HG03469 (cell line): ENCODE results near the gene SMPDL3A.
"Not testable (repeated sequence)": the region's sequence is repeated elsewhere in the genome, so short reads cannot be mapped to it uniquely, and the experiment has no call there.

ENCODE experiments used
- ATAC-seq: cut with Tn5 transposase; IDR thresholded peaks from one replicate; pipeline ENCODE4 v1.9.1; 2021; ENCODE audit warnings: mild to moderate bottlenecking, moderate library complexity, moderate number of reproducible peaks; ENCODE audit not compliant: unreplicated experiment

Gene SMPDL3A

DNA sequence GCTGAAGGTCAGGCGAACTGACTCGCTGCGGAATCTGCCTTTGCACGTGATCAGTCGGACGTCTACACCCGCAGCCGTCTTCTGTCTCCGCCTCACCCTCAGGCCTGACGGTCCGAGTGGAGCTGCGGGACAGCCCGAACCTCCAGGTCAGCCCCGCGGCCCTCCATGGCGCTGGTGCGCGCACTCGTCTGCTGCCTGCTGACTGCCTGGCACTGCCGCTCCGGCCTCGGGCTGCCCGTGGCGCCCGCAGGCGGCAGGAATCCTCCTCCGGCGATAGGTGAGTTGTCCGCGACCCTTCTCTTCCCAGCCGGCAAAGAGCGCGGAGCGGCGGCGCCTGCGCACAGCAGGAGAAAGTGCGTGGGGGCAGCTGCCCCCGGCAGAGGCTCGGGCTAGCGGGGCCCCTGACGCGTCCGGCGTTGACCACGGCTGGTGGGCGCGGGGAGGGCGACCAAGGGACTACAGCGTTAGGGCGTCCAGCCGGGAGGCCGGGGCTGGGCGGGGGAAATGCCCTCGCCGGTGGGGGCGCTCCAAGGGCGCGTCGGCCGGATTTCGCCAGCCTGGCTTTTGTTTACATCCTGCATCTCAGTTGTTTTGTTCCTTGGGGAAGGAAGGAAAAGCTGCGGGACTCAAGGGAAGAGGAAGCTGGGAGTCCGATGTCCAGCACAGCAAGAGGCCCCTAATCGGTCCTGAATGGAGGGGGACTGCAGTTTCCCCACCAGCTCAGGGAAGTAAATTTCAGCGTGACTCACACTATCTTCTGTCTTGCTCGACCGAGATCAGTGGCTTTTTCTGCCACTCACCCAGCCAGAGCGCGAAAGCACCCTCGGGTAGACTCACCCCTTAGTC is at the start of gene SMPDL3A:
TSS of gene SMPDL3A (plus strand) at position 77 of the 846 bp plus-strand sequence. CDS start at position 166, 89 bp downstream.
- ATAC-seq = peak; percentile 49

DNA sequence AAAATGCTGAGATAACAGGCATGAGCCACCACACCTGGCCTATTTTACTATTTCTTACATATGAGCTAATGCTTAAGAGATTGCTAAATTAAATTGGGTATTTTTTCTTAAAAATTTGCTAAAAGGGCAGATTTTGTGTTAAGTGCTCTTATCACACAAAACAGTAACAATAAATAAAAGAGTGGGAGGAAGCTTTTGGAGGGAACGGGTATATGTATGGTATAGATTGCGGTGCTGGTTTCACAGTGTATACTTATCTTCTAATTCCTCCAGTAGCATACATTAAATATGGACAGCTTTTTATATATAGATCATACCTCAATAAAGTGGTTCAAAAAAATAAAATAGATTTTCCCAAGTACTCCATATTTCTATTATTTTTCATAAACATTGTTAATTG is 49.0 kb upstream of the SMPDL3A start:
- ATAC-seq = no peak

GRCh38 chr6:122740936-122741335 is 48.1 kb upstream of the SMPDL3A start:
- ATAC-seq = no peak

DNA sequence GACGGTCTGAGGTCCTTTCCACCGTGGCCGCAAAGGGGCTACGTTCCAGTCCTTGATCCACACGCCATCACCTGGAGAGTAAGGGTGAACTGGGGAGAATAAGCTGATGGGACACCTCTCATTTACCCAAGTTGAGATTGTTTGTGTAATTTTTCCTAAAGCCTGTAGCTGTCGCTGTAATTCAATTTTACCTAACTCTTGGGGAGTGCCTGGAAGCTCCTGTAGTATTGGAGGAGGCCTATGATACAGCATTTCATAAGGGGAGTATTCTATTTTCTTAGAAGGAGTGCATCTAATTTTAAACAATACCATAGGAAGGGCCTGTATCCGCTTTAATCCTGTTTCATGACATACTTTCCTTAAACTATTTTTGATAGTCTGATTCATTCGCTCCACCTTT is 44.8 kb upstream of the SMPDL3A start:
- ATAC-seq = not testable (repeated sequence)

DNA sequence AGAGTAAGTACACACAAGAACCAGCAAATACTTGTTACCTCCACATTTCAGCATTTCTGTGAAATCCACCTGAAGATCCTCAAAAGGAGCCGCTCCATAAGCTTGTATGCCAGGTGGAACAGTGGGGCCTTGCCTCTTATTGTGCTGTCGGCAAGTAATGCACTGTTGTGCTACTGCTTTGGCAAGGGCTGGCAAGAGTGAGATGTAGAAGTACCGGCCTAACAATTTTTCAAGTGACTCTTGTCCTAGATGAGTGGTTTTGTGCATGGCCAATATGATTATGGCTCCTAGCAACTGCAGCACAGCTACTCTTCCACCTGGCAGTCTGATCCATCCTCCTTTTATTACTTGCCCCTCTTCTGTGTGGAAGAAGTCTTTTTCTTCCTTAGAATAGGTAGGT is 44.2 kb upstream of the SMPDL3A start:
- ATAC-seq = not testable (repeated sequence)

DNA sequence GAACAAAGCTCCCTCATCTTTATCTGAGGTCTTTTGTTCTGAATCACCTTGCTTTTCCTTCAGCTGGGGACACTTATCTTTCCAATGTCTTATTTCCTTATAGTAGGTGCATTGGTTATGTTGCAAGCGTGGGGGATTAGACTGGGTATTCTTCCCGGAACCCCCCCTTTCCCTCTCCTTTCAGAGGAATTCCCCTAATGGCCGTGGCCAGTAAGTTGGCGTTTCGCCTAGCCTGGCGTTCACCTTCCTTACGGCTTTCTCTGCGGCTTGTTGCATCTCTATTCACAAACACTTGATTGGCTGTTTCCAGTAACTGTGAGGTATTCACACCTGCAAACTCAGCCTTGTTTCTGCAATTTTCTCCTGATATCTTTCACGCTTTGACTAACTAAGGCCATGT is 42.4 kb upstream of the SMPDL3A start:
- ATAC-seq = no peak

DNA sequence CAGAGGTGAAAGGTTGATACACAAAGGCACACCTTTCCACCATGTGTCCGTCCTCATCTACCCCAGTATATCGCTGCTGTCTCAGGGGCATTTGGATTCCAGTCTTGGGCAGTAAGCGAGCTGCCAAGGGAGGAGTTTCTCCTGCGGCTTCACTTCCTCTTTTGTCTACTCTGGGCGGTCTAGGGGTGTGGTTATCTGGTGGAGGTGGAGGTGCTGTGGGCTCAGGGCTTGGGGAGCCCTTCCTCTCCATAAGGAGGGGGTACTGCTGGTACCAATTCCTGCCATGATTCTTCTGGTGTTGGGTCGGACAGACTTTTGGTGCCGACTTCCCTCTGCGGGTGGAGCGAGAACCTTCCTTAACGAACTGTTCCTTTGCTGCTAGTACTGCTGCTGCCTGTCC is 41.5 kb upstream of the SMPDL3A start:
- ATAC-seq = no peak

DNA sequence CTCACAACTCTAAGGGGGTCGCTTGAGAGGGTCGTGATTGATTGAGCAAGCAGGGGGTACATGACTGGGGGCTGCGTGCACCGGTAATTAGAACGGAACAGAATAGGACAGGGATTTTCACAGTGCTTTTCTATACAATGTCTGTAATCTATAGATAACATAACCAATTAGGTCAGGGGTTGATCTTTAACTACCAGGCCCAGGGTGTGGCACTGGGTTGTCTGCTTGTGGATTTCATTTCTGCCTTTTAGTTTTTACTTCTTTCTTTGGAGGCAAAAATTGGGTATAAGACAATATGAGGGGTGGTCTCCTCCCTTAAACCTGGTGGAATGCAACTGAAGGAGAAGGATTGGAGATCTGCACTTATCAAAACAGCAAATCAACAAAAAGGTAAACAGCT is 40.1 kb upstream of the SMPDL3A start:
- not testable (repeated sequence) for ATAC-seq

GRCh38 chr6:122749451-122750050 is 39.5 kb upstream of the SMPDL3A start:
- no peak for ATAC-seq

DNA sequence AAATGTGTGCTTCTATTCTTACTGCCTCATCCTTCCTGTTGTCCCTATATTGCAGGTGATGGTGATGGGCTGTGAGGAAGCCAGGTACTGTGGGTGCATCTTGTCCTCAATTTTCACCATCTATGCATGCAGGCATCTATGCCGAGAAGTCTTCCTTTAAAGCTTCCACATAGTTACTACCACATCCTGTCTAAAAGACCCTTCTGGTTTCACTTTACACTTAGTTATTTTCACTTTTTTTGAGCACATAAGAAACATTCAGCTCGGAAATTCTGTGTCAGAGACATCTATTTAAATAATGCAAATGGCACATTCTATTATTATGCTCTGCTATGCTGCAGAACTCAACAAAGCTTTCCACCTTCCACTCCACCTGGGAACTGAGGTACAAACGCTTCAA is 37.7 kb upstream of the SMPDL3A start:
- peak; percentile 83 for ATAC-seq

DNA sequence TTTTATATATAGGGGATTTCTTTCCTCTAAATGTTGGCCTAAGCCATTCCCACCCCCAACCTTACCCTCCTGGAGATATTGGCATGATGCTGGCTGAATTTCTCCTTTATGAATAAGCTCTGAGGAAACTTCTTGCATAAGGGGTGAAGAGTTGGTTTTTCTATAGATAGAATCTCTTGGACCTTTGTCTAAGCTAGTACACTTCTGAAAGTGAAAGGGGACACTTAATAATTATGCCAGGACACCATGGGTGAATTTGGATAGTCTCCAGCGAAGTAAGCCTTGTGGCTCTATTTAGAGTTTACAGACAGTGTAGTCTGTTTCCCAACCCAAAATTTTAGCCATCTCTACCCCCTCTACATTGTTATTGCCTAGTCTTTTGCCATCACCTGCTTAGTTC is 36.6 kb upstream of the SMPDL3A start:
- ATAC-seq = no peak

DNA sequence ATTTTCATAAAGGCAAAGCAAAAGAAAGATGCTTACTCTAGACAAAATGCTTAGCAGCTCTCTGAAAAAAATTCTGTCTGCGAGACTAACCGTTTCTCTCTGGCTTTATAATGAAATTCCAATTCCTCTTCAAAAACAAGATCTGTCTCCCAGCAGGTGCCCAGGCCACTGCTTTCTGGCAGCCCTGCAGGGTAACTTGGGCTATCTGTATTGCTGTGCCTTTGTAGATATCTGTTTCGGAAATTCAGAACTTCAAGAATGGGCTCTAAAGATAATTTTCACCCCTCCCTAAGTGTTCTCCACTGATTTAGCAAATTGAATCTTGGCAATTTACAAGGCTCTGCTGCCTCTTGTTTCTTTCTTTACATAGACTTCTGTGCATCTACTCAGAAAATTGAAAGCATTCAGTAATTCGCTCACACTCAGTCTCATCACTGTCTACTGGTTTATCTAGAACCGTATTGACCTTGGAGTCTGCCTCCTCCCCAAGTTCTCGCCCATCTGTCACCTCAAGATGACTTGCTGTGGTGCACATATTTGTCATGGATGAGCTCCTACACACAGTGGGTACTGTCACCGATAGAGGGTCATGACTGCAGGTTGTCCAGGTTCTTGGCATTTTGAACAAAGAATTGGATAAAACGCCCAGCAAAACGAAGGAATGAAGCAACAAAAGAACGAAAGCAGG is 35.9 kb upstream of the SMPDL3A start:
- ATAC-seq = no peak

- ATAC-seq = no peak
Observed at GRCh38 chr6:122753688-122754056, 35.4 kb upstream of the SMPDL3A start.

GRCh38 chr6:122754191-122754731 is 34.8 kb upstream of the SMPDL3A start:
- no peak for ATAC-seq

DNA sequence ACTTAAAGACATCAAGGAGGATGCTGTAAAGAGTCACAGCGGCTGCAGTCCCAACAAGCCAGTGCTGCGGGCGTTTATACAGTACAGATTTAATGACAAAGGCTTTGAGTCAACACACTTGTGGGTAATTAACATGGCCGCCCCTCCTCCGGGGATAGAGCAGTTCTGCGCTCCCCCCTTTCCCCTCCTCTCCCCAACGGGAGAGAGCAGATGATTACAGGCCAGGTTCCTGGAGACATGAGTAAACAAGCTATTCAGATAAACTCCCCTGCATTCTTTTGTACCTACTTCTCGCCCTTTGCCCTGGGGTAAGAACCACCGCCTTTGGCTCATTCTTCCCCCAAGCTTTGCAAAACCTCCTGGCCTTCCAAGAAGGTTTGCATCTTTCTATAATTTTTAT is 33.2 kb upstream of the SMPDL3A start:
- no peak for ATAC-seq

- peak; percentile 99 for ATAC-seq
Observed at GRCh38 chr6:122758927-122759334, 30.1 kb upstream of the SMPDL3A start.

- ATAC-seq = no peak
Observed at GRCh38 chr6:122760330-122760729, 28.7 kb upstream of the SMPDL3A start.

GRCh38 chr6:122766256-122766655 is 22.8 kb upstream of the SMPDL3A start:
- no peak for ATAC-seq

GRCh38 chr6:122770835-122771601 is 18.0 kb upstream of the SMPDL3A start:
- ATAC-seq = no peak

DNA sequence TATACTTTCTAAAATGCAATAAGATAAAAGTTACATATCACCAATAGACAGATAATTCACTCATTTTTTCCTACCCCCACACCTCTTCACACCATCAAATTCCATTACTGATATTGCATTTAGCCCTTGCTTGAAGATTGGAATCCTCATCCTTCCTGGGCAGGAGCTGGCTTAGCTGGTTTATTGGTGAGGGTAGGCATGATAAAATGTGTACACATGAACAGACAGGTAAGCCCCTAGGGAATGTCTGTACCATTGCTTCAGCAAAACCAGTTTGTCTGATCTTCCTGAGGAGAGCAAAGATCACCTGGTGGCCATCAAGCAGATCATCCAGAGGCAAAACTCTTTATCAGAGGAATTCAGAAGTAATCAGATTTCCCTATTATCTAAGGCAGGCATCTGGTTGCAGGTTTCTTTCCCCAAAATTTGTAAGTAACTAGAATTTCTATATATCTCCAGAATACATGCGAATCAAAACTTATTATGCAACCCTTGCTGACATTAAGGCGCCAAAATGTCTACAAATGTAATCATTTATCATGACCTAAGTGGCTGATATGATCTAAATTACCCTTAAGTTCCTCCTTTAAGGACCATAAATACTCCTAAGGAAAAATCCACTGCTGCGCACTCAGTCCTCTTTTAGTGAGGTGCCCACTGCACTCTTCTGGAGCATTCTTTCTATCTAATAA is 16.2 kb upstream of the SMPDL3A start:
- no peak for ATAC-seq
